Stimulated activated naive CD8-positive, alpha-beta T cell treated with anti-CD3 and anti-CD28 coated beads, Interleukin-15, amount 100 ng/mL, for 72 hours (primary cell): ENCODE results near the gene TMEM192.
"Not testable (repeated sequence)": the region's sequence is repeated elsewhere in the genome, so short reads cannot be mapped to it uniquely, and the experiment has no call there.

Source experiments
- ATAC-seq: fragments of 150-1000 bp; cut with Tn5 transposase; 2 replicates; pipeline ENCODE4 v1.10.0; 2021; ENCODE audit warnings: mild to moderate bottlenecking, moderate library complexity
- DNase-seq, 2 donors: peaks; one replicate each; pipeline ENCODE4 v3.0.0; 2021 to 2022
- H3K27ac Mint-ChIP-seq, 2 donors: one replicate each; pipeline ENCODE4 v1.8.0; 2022; ENCODE audit warnings: mild to moderate bottlenecking in 2 of 2, mixed read lengths in 2 of 2, moderate library complexity in 2 of 2
- H3K27me3 Mint-ChIP-seq: one replicate; pipeline ENCODE4 v1.8.0; 2022; ENCODE audit warnings: mixed read lengths
- H3K4me1 Mint-ChIP-seq: one replicate; pipeline ENCODE4 v1.8.0; 2022; ENCODE audit warnings: mild to moderate bottlenecking, mixed read lengths
- H3K4me3 Mint-ChIP-seq, 2 donors: one replicate each; pipeline ENCODE4 v1.8.0; 2022; ENCODE audit warnings: mild to moderate bottlenecking in 2 of 2, mixed read lengths in 2 of 2, moderate library complexity in 1 of 2
- H3K9me3 Mint-ChIP-seq, 2 donors: one replicate each; pipeline ENCODE4 v1.8.0; 2022; ENCODE audit warnings: mixed read lengths in 2 of 2

Gene TMEM192

DNA sequence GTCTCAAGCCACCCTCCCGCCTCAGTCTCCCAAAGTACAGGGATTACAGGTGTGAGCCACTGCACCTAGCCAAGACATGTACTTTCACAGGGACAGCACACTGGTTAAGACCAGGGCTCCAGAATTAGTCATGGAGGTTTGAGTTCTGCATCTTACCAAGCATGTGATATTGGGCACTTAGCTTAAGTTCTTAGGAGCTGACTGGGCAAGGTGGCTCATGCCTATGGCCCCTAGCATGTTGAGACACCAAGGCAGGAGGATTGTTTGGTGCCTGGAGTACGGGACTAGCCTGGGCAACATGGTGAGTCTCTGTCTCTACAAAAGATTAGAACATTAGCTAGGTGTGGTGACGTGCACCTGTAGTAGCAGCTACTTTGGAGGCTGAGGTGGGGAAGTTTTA lies 2.6 kb upstream of the TMEM192 start:
- Mint-ChIP-seq H3K9me3 (no peaks in the 10 kb centered on the region), H3K4me1 (peaks cover 24% of the 10 kb centered on the region), H3K27me3 (no peaks in the 10 kb centered on the region), H3K27ac (no peak overlapping the region), H3K4me3 (no peak overlapping the region)
- no peak for ATAC-seq
- DNase-seq, result no peak

DNA sequence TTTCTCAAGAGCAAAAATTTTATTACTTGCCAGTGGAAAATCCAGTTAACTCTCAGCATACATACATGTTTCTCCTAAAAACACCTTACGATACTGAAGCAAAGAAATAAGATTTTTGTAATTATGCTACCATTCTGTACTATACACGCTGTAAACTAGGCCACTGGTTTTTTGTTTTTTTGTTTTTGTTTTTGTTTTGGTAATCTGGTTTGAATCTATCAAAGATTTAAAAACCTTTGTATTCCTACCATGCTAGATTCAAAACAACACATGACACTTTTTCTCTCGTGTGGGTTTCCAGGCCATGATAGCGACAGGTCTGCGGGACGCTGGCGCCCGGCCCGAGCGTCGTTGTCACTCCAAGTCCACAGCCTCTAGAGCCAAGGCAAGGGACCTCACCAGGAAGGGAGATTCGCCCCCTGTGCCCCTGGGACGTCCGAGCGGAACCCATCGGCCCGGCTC lies 723 bp downstream of the TMEM192 start:
- Mint-ChIP-seq H3K9me3 (no peaks in the 10 kb centered on the region), H3K4me1 (peaks cover 37% of the 10 kb centered on the region), H3K27me3 (no peaks in the 10 kb centered on the region), H3K27ac (peak overlapping the region; percentile 73 to 92), H3K4me3 (peak overlapping the region; percentile 90 to 91)
- ATAC-seq, result no peak
- DNase-seq, result no peak

DNA sequence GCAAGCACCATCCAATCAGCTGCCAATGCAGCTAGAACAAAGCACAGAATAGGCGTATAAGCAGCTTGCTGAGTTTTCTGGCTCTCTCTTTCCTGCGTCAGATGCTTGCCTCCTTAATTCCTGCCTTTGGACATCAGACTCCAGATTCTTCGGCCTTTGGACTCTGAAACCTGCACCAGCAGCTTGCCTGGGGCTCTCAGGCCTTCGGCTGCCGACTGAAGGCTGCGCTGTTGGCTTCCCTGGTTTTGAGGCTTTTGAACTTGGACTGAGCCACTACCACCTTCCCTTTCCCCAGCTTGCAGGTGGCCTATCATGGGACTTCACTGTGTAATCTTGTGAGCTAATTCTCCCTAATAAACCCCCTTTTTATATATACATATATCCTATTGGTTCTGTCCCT lies 6.1 kb downstream of the TMEM192 start:
- ATAC-seq (no peak), DNase-seq (no peak)
- Mint-ChIP-seq H3K27me3 (no peaks in the 10 kb centered on the region), H3K27ac (no peak overlapping the region), H3K4me3 (no peak overlapping the region), H3K9me3 (no peaks in the 10 kb centered on the region), H3K4me1 (peaks cover 31% of the 10 kb centered on the region)

DNA sequence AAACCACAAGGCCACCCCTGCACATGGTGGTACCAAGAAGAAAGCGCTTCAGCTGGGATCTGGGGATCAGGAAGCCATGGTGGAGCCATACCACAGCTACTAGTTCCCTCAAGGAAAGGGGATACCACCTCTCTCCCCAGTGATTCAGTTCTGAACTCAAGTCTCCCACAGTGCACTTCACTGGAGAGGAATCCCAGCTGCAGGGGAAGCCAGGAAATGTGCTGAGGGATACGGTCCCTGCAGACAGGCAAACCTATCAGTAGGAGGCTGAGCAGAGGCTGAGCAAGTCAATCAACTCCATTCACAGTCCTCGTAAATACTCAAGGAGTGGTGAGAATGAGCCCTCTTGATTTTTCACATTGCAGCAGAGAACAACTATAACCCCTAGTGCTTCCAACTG lies 11.0 kb downstream of the TMEM192 start:
- H3K27ac Mint-ChIP-seq, result no peak overlapping the region
- ATAC-seq, result no peak
- peaks cover 8% of the 10 kb centered on the region for H3K4me1 Mint-ChIP-seq

GRCh38 chr4:165096776-165097175 lies 15.9 kb downstream of the TMEM192 start:
- DNase-seq (no peak), ATAC-seq (no peak)
- no peak overlapping the region for H3K4me3 Mint-ChIP-seq
- no peaks in the 10 kb centered on the region for H3K9me3 Mint-ChIP-seq
- no peak overlapping the region for H3K27ac Mint-ChIP-seq
- no peaks in the 10 kb centered on the region for H3K27me3 Mint-ChIP-seq
- H3K4me1 Mint-ChIP-seq, result no peaks in the 10 kb centered on the region

More for the DNA sequence above, 11.0 kb downstream of the TMEM192 start:
- DNase-seq, result no peak
- no peaks in the 10 kb centered on the region for H3K27me3 Mint-ChIP-seq
- H3K9me3 Mint-ChIP-seq, result no peaks in the 10 kb centered on the region
- no peak overlapping the region for H3K4me3 Mint-ChIP-seq

DNA sequence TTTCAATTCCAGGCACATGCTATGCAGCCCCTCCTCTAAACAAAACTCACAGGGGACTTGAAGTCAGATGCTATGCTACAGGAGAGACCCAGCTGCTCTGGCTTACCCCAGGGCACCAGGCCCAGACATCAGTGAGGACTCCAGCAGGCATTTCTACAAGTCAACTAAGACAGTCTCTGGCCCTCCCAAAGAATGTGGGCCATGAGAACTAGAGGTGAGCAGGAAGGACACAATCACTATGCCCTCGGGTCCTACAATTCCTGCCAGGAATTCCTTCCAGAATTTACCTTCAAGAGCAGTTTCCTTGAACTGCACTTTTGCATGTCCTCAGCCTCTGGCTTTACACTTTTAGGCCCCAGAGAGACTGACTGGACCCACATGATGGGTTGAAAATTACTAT lies 17.4 kb downstream of the TMEM192 start:
- Mint-ChIP-seq H3K4me3 (no peak overlapping the region), H3K27ac (no peak overlapping the region), H3K4me1 (no peaks in the 10 kb centered on the region), H3K27me3 (no peaks in the 10 kb centered on the region), H3K9me3 (no peaks in the 10 kb centered on the region)
- DNase-seq (no peak), ATAC-seq (no peak)

GRCh38 chr4:165094873-165095272 lies 17.8 kb downstream of the TMEM192 start:
- ATAC-seq, result no peak

DNA sequence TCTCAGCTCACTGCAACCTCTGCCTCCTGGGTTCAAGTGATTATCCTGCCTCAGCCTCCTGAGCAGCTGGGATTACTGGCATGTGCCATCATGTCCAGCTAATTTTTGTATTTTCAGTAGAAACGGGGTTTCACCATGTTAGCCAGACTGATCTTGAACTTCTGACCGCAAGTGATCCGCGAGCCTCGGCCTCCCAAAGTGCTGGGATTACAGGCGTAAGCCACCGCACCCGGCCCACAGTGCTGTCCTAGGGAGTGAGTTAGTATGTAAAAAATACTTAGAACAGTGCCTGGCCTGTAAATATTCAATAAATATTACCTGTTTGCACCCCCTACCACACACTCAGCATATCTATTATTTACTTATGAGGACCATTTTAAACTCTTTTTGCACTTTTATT lies 20.5 kb downstream of the TMEM192 start:
- not testable (repeated sequence) for DNase-seq, H3K4me1 Mint-ChIP-seq, H3K27me3 Mint-ChIP-seq, ATAC-seq, H3K27ac Mint-ChIP-seq, H3K4me3 Mint-ChIP-seq, H3K9me3 Mint-ChIP-seq

More at GRCh38 chr4:165094873-165095272, 17.8 kb downstream of the TMEM192 start:
- H3K27ac Mint-ChIP-seq, result no peak overlapping the region
- no peak overlapping the region for H3K4me3 Mint-ChIP-seq
- DNase-seq, result no peak
- no peaks in the 10 kb centered on the region for H3K9me3 Mint-ChIP-seq
- H3K4me1 Mint-ChIP-seq, result no peaks in the 10 kb centered on the region
- no peaks in the 10 kb centered on the region for H3K27me3 Mint-ChIP-seq

DNA sequence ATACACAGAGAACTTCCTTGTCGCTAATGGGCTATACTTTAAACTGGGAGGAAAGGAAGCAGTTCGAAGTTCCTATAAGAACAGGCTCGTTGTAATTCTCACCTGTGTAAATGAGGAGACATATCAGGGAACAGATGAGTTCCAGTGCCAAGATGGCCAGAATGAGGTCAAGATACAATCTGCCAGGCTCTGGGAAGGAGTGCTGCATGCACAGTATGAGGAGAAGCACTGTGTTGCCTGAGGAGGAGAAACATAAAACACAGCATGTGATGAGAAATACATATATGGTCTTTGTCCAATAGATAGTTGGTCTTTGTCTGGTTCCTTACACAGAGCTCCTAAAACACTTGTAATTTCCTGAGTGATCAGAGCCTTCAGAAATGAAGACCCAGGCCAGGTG lies 24.3 kb downstream of the TMEM192 start:
- ATAC-seq, result no peak
- H3K27ac Mint-ChIP-seq, result no peak overlapping the region
- H3K4me1 Mint-ChIP-seq, result no peaks in the 10 kb centered on the region
- no peak for DNase-seq
- no peak overlapping the region for H3K4me3 Mint-ChIP-seq
- H3K9me3 Mint-ChIP-seq, result no peaks in the 10 kb centered on the region
- H3K27me3 Mint-ChIP-seq, result no peaks in the 10 kb centered on the region

GRCh38 chr4:165085946-165086345 lies 26.7 kb downstream of the TMEM192 start:
- H3K27ac Mint-ChIP-seq, result no peak overlapping the region
- no peaks in the 10 kb centered on the region for H3K27me3 Mint-ChIP-seq
- H3K9me3 Mint-ChIP-seq, result no peaks in the 10 kb centered on the region

DNA sequence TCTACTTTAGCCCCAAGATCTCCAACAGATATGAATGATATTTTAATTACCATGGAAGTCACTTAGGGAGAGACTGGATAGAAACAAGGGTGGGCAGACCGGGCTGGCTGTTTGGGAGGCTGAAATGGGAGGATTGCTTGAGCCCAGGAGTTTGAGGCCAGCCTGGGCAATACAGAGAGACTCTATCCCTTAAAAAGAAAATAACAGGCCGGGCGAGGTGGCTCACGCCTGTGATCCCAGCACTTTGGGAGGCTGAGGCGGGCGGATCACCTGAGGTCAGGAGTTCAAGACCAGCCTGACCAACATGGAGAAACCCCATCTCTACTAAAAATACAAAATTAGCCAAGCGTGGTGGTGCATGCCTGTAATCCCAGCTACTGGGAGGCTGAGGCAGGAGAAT lies 27.9 kb downstream of the TMEM192 start:
- not testable (repeated sequence) for H3K4me1 Mint-ChIP-seq, H3K4me3 Mint-ChIP-seq, ATAC-seq, DNase-seq, H3K27me3 Mint-ChIP-seq, H3K9me3 Mint-ChIP-seq
- peak overlapping the region in 1 of 2 donors; percentile 43 for H3K27ac Mint-ChIP-seq

More at GRCh38 chr4:165085946-165086345, 26.7 kb downstream of the TMEM192 start:
- DNase-seq, result no peak
- H3K4me1 Mint-ChIP-seq, result no peaks in the 10 kb centered on the region
- ATAC-seq, result no peak
- no peak overlapping the region for H3K4me3 Mint-ChIP-seq

DNA sequence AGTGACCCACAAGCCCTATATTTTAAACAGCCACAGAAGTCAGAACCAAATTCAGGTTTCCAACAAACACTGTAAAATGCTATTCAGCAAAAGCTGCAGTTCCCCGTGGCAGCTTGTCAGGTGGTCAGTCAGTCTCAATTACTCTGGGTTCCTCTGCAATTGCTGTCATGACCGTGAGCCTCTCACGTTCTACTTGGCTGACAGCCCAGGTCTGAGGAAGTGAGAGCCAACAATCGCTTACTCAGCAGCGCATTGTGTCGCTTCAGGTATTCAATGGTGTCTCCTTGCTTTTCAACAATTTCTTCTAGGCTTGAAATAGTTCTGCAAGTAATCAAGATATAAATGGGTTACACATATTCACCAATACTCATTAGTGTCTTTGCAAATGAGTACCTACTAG lies 33.2 kb downstream of the TMEM192 start:
- Mint-ChIP-seq H3K4me1 (no peaks in the 10 kb centered on the region), H3K9me3 (no peaks in the 10 kb centered on the region), H3K4me3 (no peak overlapping the region), H3K27ac (no peak overlapping the region), H3K27me3 (no peaks in the 10 kb centered on the region)
- no peak for DNase-seq
- no peak for ATAC-seq

- H3K4me3 Mint-ChIP-seq, result no peak overlapping the region
- H3K27ac Mint-ChIP-seq, result no peak overlapping the region
- no peaks in the 10 kb centered on the region for H3K9me3 Mint-ChIP-seq
- no peaks in the 10 kb centered on the region for H3K27me3 Mint-ChIP-seq
- ATAC-seq (no peak), DNase-seq (no peak)
- no peaks in the 10 kb centered on the region for H3K4me1 Mint-ChIP-seq
These were observed 35.6 kb downstream of the TMEM192 start for GRCh38 chr4:165077034-165077578.

DNA sequence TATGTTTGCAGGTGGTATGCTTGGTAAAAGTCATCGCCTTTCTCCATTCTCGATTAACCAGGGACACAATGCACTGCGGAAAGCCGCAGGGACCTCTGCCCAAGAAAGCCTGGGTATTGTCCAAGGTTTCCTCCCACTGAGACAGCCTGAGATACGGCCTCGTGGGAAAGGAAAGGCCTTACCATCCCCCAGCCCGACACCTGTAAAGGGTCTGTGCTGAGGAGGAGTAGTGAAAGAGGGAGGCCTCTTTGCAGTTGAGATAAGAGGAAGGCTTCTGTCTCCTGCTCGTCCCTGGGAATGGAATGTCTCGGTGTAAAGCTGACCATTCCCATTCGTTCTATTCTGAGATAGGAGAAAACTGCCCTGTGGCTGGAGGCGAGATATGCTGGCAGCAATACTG lies 39.3 kb downstream of the TMEM192 start:
- not testable (repeated sequence) for H3K9me3 Mint-ChIP-seq, H3K4me3 Mint-ChIP-seq, H3K4me1 Mint-ChIP-seq, DNase-seq, H3K27ac Mint-ChIP-seq, ATAC-seq, H3K27me3 Mint-ChIP-seq

- DNase-seq (no peak), ATAC-seq (no peak)
- H3K4me3 Mint-ChIP-seq, result no peak overlapping the region
- H3K27ac Mint-ChIP-seq, result peak overlapping the region in 1 of 2 donors; percentile 34
- H3K27me3 Mint-ChIP-seq, result no peaks in the 10 kb centered on the region
- H3K4me1 Mint-ChIP-seq, result no peaks in the 10 kb centered on the region
- no peaks in the 10 kb centered on the region for H3K9me3 Mint-ChIP-seq
These were observed 42.1 kb downstream of the TMEM192 start for GRCh38 chr4:165070560-165070959.

- H3K4me1 Mint-ChIP-seq, result no peaks in the 10 kb centered on the region
- ATAC-seq (no peak), DNase-seq (no peak)
- H3K27me3 Mint-ChIP-seq, result no peaks in the 10 kb centered on the region
- H3K9me3 Mint-ChIP-seq, result no peaks in the 10 kb centered on the region
- no peak overlapping the region for H3K4me3 Mint-ChIP-seq
- H3K27ac Mint-ChIP-seq, result no peak overlapping the region
These were observed 51.7 kb downstream of the TMEM192 start for GRCh38 chr4:165060938-165061337.

GRCh38 chr4:165059386-165059785 lies 53.3 kb downstream of the TMEM192 start:
- Mint-ChIP-seq H3K4me3 (no peak overlapping the region), H3K9me3 (no peaks in the 10 kb centered on the region), H3K27me3 (no peaks in the 10 kb centered on the region), H3K27ac (peak overlapping the region in 1 of 2 donors; percentile 47), H3K4me1 (no peaks in the 10 kb centered on the region)
- DNase-seq (no peak), ATAC-seq (no peak)
